OCI-LY1 (cell line): ENCODE data around the gene CTSE.

ENCODE experiments used
- H2AFZ ChIP-seq: fragments of 200-600 bp; sonication (generic), shearing (Covaris generic); 2 replicates; pipeline ENCODE4 v1.6.0; 2014; ENCODE audit warnings: antibody characterized with exemption, mild to moderate bottlenecking, low read length
- H3F3A ChIP-seq: fragments of 200-600 bp; sonication (generic), shearing (Covaris generic); 2 replicates; pipeline ENCODE4 v1.6.0; 2014; ENCODE audit warnings: mild to moderate bottlenecking, antibody characterized with exemption, low read length, moderate library complexity; ENCODE audit not compliant: insufficient read depth
- H3K27ac ChIP-seq: fragments of 200-600 bp; sonication (generic); 2 replicates; pipeline ENCODE4 v1.5.1; 2014; ENCODE audit warnings: low read length, mixed run types, mild to moderate bottlenecking, low read depth; ENCODE audit not compliant: poor library complexity, severe bottlenecking
- H3K27me3 ChIP-seq: fragments of 200-600 bp; sonication (generic); 2 replicates; pipeline ENCODE4 v1.6.0; 2014; ENCODE audit warnings: antibody characterized with exemption, mild to moderate bottlenecking, low read length, moderate library complexity; ENCODE audit not compliant: insufficient read depth
- H3K36me3 ChIP-seq: fragments of 200-600 bp; sonication (generic); 2 replicates; pipeline ENCODE4 v1.6.1; 2014; ENCODE audit warnings: mild to moderate bottlenecking, antibody characterized with exemption, low read length, moderate library complexity, mixed read lengths; ENCODE audit not compliant: insufficient read depth
- H3K4me1 ChIP-seq: fragments of 200-600 bp; sonication (generic); 2 replicates; pipeline ENCODE4 v1.5.1; 2014; ENCODE audit warnings: mild to moderate bottlenecking, low read length, moderate library complexity; ENCODE audit not compliant: insufficient read depth, severe bottlenecking
- H3K4me2 ChIP-seq: fragments of 200-600 bp; sonication (generic), shearing (Covaris generic); 2 replicates; pipeline ENCODE4 v1.6.1; 2014; ENCODE audit warnings: low read length
- H3K4me3 ChIP-seq: fragments of 200-600 bp; sonication (generic); 2 replicates; pipeline ENCODE4 v1.5.1; 2014; ENCODE audit warnings: low read length, low read depth, mild to moderate bottlenecking, mixed read lengths; ENCODE audit not compliant: poor library complexity, severe bottlenecking
- H3K79me2 ChIP-seq: fragments of 200-600 bp; shearing (Covaris generic); 2 replicates; pipeline ENCODE4 v1.6.1; 2016; ENCODE audit warnings: mixed run types, low read length, mixed read lengths; ENCODE audit not compliant: insufficient read depth
- H3K9ac ChIP-seq: fragments of 200-600 bp; sonication (generic), shearing (Covaris generic); 2 replicates; pipeline ENCODE4 v1.6.1; 2014; ENCODE audit warnings: mild to moderate bottlenecking, low read length, mixed read lengths
- H3K9me2 ChIP-seq: fragments of 200-600 bp; sonication (generic), shearing (Covaris generic); 2 replicates; pipeline ENCODE4 v1.6.1; 2014; ENCODE audit warnings: low read depth, mild to moderate bottlenecking, low read length, mixed read lengths
- H3K9me3 ChIP-seq: fragments of 200-600 bp; shearing (Covaris generic); 2 replicates; pipeline ENCODE4 v1.6.1; 2014; ENCODE audit warnings: low read length, mixed read lengths
- H4K20me1 ChIP-seq: fragments of 200-600 bp; sonication (generic), shearing (Covaris generic); 2 replicates; pipeline ENCODE4 v1.6.0; 2016; ENCODE audit warnings: mild to moderate bottlenecking, low read length; ENCODE audit not compliant: insufficient read depth
- EZH2 ChIP-seq: fragments of 200-600 bp; sonication (generic), shearing (Covaris generic); IDR thresholded peaks from 2 replicates; pipeline ENCODE4 v1.8.0; 2017; ENCODE audit warnings: borderline replicate concordance, mixed run types, mild to moderate bottlenecking, antibody characterized with exemption, low read length, moderate library complexity, mixed read lengths
- TF ChIP-seq, protein P1 (sequence below): fragments of 200-600 bp; sonication (generic), shearing (Covaris generic); IDR thresholded peaks from 2 replicates; pipeline ENCODE4 v1.5.1; 2017; ENCODE audit warnings: mild to moderate bottlenecking, antibody characterized with exemption, low read length, moderate library complexity, mixed read lengths

CTSE gene

GRCh38 chr1:206004826-206005225 lies 18.9 kb downstream of the CTSE start:
- no peak overlapping the region for H3K4me3 ChIP-seq
- no peak overlapping the region for H3K27ac ChIP-seq
- no peaks in the 10 kb centered on the region for H3F3A ChIP-seq
- no peak overlapping the region for H3K4me2 ChIP-seq
- no peaks in the 10 kb centered on the region for H3K9me2 ChIP-seq
- TF ChIP-seq, protein P1, sequence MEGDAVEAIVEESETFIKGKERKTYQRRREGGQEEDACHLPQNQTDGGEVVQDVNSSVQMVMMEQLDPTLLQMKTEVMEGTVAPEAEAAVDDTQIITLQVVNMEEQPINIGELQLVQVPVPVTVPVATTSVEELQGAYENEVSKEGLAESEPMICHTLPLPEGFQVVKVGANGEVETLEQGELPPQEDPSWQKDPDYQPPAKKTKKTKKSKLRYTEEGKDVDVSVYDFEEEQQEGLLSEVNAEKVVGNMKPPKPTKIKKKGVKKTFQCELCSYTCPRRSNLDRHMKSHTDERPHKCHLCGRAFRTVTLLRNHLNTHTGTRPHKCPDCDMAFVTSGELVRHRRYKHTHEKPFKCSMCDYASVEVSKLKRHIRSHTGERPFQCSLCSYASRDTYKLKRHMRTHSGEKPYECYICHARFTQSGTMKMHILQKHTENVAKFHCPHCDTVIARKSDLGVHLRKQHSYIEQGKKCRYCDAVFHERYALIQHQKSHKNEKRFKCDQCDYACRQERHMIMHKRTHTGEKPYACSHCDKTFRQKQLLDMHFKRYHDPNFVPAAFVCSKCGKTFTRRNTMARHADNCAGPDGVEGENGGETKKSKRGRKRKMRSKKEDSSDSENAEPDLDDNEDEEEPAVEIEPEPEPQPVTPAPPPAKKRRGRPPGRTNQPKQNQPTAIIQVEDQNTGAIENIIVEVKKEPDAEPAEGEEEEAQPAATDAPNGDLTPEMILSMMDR, result no peak
- TF ChIP-seq EZH2, result no peak
- H3K4me1 ChIP-seq, result no peaks in the 10 kb centered on the region
- H3K27me3 ChIP-seq, result no peaks in the 10 kb centered on the region; the same call in 1 of the 2 replicates
- H2AFZ ChIP-seq, result no peak overlapping the region
- no peaks in the 10 kb centered on the region for H3K36me3 ChIP-seq
- H3K9me3 ChIP-seq, result no peaks in the 10 kb centered on the region
- H4K20me1 ChIP-seq, result no peaks in the 10 kb centered on the region
- H3K79me2 ChIP-seq, result no peaks in the 10 kb centered on the region
- H3K9ac ChIP-seq, result no peak overlapping the region

- Histone ChIP-seq H3K4me3 (no peak overlapping the region), H3K9ac (no peak overlapping the region), H3K9me2 (no peaks in the 10 kb centered on the region), H3K9me3 (no peaks in the 10 kb centered on the region), H3K27me3 (no peaks in the 10 kb centered on the region; the same call in 1 of the 2 replicates), H3K27ac (no peak overlapping the region), H4K20me1 (no peaks in the 10 kb centered on the region), H3K4me2 (no peak overlapping the region), H2AFZ (no peak overlapping the region), H3K79me2 (no peaks in the 10 kb centered on the region), H3K36me3 (no peaks in the 10 kb centered on the region), H3K4me1 (no peaks in the 10 kb centered on the region), H3F3A (no peaks in the 10 kb centered on the region)
- TF ChIP-seq EZH2, result no peak
- TF ChIP-seq, protein P1, result no peak
Measured at GRCh38 chr1:206003854-206004800, 19.6 kb downstream of the CTSE start.

DNA sequence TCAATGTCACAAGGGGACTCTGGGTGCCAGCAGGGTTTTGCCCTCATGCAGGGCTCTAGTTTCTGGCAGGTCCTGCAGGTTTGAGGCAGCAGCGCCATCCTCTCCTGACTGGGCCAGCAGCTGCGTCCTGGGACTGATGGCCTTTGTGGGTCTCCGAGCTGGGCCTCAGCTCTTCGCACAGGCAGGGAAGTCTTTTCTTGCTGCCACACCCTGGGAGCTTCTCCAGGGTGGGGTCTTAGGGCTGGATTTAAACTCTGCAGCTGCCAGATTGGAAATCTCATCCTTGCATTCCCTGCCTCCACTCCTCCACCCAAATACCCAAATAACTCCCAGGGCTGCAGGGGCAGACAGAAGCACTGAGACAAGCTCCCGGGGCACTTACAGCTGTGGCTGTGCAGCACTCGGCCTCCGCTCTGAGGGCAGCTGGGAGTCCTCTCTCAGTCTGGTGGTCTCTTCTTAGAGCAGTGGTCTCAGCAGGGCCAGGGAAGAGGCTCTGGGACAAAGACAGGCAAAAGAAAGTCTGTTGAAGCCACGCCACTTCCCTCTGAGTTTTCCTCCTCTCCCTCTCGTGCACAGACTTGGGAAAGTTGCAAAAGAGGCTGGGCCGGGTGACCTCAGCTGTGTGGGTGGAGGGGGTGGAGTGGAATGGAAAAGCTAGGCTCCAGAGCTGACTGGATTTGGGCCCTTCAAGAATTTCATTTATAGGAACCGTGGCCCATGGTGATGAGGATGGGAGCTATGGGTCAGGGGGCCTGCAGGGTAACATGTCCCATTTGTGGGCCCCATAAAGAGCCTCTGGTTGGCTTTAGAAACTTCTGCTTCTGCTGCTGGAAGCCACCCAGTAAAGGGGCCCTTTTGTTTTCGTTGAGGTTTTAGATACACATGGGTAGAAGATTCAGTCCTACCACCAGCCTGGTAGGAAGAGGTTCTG lies 20.6 kb downstream of the CTSE start, which contains the start of gene RAB7B:
TSS of gene RAB7B (minus strand) at position 525 of the 931 bp plus-strand sequence. CDS start 9,260 bp downstream, outside the sequence.
- H4K20me1 ChIP-seq, result no peaks in the 10 kb centered on the region
- H3K4me1 ChIP-seq, result no peaks in the 10 kb centered on the region
- TF ChIP-seq EZH2, result no peak
- TF ChIP-seq, protein P1, result no peak
- no peaks in the 10 kb centered on the region for H3F3A ChIP-seq
- H3K27ac ChIP-seq, result no peak within 1 kb of the TSS
- H2AFZ ChIP-seq, result no peak within 1 kb of the TSS
- peaks cover 4% of the 10 kb centered on the region; the same call in 1 of the 2 replicates for H3K27me3 ChIP-seq
- no peaks in the 10 kb centered on the region for H3K36me3 ChIP-seq
- H3K4me3 ChIP-seq, result no peak within 1 kb of the TSS
- H3K79me2 ChIP-seq, result no peaks in the 10 kb centered on the region
- H3K9me2 ChIP-seq, result no peaks in the 10 kb centered on the region
- H3K4me2 ChIP-seq, result no peak within 1 kb of the TSS
- no peaks in the 10 kb centered on the region for H3K9me3 ChIP-seq
- no peak within 1 kb of the TSS for H3K9ac ChIP-seq
